SK-N-SH (cell line): ENCODE results near the gene TNS4.

Source experiments
- MAX ChIP-seq: IDR thresholded peaks from 2 replicates; pipeline ENCODE4 v1.4.0; 2012; ENCODE audit warnings: low read depth
- SIN3A ChIP-seq: IDR thresholded peaks from 2 replicates; pipeline ENCODE4 v1.6.1; 2012; ENCODE audit warnings: low read depth, mild to moderate bottlenecking, low read length, moderate library complexity, borderline replicate concordance
- SMC3 ChIP-seq: IDR thresholded peaks from 2 replicates; pipeline ENCODE4 v1.6.1; 2012; ENCODE audit warnings: low read depth, low read length, improper control_type of control experiment
- TEAD4 ChIP-seq: IDR thresholded peaks from 2 replicates; pipeline ENCODE4 v1.4.0; 2012; ENCODE audit warnings: mild to moderate bottlenecking, borderline replicate concordance; ENCODE audit not compliant: insufficient read depth
- TF ChIP-seq, protein P1 (sequence below): fragments of 150-350 bp; IDR thresholded peaks from 2 replicates; pipeline ENCODE4 v1.6.1; 2017; ENCODE audit warnings: antibody characterized with exemption, low read length, low read depth, borderline replicate concordance
- TF ChIP-seq, protein P2 (sequence below): fragments of 200-600 bp; sonication (generic); IDR thresholded peaks from 2 replicates; pipeline ENCODE4 v1.6.1; 2017; ENCODE audit warnings: antibody characterized with exemption, mild to moderate bottlenecking, moderate library complexity

DNA sequence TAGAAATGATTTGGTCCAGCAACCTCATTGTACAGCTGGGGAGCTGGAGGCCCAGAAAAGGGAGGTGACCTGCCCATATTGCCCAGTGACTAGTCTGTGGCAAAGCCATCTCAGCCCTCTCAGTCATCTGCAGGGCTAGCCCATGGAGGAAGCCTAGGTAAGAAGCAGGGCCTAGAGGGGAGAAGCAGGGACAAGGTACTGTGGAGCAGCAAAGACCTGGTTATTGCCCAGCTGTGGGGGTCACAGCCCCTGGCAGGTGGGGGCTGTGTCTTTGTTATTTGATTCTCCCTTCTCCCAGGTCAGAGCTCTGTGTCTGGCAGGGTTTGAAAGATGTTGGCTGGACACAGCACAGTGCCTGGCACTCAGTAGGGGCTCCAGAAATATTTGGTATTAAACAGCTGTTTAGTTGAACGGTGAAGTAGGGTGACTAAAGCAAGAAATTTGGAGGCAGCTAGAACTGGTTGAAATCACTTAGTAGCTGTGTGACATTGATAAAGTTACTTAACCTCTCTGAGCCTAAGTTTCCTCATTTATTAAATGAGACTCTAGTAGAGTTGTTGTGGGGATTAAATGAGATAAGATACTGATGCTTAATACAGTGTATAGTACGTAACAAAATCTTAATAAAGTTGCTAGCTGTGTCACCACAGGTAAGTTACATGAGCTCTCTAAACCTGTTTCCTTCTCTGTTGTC, 46.5 kb upstream of the TNS4 start:
- TF ChIP-seq TEAD4 (no peak), SIN3A (no peak), SMC3 (no peak), MAX (no peak)
- TF ChIP-seq, protein P1, sequence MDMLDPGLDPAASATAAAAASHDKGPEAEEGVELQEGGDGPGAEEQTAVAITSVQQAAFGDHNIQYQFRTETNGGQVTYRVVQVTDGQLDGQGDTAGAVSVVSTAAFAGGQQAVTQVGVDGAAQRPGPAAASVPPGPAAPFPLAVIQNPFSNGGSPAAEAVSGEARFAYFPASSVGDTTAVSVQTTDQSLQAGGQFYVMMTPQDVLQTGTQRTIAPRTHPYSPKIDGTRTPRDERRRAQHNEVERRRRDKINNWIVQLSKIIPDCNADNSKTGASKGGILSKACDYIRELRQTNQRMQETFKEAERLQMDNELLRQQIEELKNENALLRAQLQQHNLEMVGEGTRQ: no peak
- TF ChIP-seq, protein P2, sequence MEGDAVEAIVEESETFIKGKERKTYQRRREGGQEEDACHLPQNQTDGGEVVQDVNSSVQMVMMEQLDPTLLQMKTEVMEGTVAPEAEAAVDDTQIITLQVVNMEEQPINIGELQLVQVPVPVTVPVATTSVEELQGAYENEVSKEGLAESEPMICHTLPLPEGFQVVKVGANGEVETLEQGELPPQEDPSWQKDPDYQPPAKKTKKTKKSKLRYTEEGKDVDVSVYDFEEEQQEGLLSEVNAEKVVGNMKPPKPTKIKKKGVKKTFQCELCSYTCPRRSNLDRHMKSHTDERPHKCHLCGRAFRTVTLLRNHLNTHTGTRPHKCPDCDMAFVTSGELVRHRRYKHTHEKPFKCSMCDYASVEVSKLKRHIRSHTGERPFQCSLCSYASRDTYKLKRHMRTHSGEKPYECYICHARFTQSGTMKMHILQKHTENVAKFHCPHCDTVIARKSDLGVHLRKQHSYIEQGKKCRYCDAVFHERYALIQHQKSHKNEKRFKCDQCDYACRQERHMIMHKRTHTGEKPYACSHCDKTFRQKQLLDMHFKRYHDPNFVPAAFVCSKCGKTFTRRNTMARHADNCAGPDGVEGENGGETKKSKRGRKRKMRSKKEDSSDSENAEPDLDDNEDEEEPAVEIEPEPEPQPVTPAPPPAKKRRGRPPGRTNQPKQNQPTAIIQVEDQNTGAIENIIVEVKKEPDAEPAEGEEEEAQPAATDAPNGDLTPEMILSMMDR: no peak
